AG08395 (cell line): ENCODE results near the gene SYTL2.

Experiments
- DNase-seq: peaks from one replicate; pipeline ENCODE4 v3.0.0; 2012; ENCODE audit warnings: mixed read lengths, low spot score

The SYTL2 gene

GRCh38 chr11:85758480-85759039, 52.4 kb downstream of the SYTL2 start:
- no peak for DNase-seq

GRCh38 chr11:85758026-85758425, 52.9 kb downstream of the SYTL2 start:
- DNase-seq, result no peak

DNA sequence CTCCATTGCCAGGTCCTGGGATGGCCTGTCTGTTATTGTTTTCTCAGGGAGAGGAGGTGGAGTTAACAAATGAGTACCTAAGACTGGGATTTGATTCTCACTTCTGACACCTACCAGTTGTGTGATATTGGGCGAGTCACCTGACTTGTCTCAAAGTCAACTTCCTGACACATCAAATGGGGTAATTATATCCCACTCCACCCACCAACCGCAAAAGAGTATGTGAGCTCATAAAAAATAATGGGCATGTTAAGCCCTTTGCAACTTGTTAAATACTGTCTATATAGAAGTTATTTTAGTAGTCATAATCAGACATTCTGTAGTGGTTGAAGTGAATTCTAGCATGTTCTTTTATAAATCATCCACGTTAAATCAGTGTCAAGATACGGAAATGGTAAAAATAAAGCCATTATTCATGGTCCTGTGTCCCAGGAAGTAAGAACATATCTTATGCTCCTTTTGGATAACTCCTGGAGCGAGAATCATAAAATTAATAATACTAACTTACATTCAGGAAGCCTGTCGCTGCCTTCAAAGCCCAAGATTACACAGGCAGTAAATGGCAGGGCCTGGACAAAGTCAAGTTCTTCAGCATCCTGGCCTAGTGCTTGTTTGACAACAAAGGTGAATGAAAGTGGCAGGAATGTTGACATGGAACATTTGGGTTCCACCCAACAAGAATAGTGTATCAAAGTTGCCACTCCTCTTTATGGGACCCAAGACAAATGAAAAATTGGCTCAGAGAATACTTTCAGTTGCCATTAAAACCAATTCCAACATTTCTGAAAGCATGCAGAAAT, 54.3 kb downstream of the SYTL2 start:
- DNase-seq, result no peak

- DNase-seq, result no peak
These were observed 55.2 kb downstream of the SYTL2 start for GRCh38 chr11:85755701-85756100.

DNA sequence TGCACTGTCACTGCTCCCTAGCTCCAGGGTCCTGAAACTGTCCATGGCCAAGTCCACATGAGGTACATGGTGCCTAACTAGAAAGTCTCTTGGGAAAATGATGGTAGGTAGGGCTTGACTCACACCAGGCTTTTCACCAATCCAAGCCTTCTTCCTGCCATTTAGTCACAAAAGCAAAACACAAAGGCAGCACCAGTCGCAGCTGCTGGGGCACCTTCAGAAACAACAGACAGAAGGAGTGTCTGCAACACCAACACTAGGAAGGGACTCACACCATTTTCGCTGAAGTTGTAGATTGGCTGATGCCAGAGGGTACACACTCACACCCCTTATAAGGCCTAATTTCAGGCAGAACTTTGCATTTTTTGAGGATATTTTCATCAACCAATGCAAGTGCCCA, 55.7 kb downstream of the SYTL2 start:
- DNase-seq, result no peak

DNA sequence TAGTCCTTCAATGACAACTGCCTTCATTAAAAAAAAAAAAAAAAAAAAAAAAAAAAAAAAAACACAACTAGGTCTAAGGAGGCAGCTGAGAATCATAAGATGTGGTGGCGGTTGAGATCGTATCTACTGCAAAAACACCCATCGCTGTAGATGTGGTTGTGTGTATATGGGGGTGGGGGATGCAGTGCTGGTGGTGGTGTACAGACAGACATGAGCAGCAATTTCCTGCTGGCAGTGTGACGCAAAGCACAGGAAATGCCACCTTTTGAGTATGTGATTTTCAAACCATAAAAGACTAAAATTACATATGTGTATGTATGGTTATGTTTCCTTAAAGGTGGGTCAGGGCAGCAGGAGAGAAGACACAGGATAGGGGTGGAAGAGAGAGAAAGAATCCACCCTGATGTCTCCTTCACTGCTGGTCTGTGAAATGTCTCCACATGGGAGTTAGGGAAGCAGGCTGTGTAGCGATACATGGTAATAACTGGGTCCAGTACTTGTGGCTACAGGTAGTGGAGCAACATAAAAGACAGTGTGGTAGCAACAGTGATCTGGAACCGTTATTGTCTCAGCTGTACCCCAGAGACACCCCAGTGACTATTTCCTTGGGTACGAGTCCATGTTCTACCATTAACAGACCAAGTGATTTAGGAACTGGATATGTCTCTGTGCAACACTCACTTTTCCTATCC, 57.9 kb downstream of the SYTL2 start:
- no peak for DNase-seq

DNA sequence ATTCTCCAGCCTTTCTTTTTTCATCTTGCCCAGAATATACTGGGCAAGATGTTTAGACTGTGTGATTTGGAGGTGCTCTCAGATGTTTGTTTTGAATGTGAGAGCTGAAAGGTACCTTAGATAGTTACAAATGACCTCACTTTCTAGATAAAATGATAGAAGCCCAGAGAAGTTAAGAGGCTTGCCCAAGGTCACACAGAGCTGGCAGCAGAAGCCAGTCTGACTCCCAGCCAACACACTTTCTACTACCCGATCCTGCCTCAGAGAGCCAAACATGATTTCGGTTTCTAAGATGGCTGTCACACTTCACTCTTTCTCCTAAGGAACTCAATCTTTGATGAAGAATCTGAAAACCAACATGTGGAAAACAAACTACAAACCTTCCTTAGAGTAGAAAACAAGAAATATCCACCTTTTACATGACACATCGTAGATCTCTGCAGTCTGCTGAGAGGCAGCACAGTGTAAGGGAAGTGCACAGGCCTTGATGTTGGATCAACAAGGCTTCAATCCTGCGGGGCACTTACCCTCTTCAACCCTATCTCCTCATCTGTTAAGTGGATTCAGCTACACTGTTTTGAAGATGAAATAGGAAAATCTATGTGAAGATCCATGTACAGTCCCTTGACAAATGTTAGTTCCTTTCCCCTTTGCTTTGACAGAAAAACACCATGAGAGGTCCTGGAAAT, 58.6 kb downstream of the SYTL2 start:
- no peak for DNase-seq

- peak; percentile 24 for DNase-seq
These were observed 59.2 kb downstream of the SYTL2 start for GRCh38 chr11:85751724-85752123.

DNA sequence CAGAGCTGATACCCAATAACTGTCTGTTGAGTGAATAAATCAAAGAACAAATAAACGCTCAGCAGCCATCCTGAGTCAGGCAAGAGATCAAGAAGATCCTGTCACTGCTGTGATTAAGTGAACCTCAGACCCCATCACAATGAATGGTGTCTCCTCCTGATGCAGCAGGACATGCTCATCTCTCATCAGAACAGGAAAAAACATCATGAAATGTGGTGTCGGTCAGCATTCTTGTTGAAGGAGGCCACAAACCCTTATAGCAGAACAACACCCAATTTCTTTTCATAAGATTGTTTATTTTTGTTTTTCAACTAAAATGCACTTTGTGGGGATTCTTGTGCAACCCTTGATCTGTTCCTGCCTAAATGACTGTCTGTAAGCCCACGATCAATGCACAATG, 60.3 kb downstream of the SYTL2 start:
- no peak for DNase-seq

DNA sequence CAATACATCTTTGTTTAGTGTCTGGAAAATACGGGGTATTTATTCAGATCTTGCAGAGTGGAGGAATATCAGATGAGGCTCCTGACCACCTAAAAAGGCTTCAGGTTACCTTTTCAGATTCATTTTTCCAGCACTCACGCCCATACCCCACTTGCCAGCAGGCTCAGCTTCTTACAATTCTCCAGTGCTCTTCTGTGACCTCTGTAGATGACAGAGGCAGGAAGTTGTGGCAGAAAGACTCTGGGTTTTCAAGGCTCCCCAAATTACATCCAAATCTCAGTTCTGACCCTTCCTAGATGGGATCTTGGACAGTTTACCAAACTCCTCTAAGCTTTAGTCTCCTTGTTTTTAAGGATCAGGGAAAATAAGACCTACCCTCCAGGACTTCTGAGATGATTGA, 61.1 kb downstream of the SYTL2 start:
- DNase-seq, result no peak

DNA sequence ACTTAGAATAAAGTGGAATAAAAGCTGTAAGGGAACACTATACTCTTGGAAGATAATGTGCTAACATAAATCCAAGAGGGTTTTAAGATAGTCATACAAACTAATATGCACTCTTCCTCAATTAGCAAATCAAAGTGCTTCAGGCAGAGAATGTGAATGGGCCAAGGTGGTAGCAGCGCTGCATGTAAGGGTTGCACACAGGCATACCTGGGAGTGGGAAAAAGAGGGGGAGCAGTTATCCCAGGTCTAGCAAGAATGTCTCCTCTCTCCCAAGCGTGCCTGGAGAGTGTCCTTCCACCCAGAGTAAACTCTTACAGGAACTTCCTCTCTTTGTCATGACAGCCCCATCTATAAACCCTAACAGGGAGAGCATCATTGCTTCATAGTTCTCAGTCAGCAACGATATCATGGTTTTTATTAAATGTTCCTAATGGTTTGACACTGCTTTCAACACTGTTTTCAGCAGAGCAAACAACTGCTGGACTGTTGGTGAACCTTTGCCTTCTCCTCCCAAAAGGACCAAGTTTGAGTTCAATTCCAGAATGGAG, 61.6 kb downstream of the SYTL2 start:
- no peak for DNase-seq

GRCh38 chr11:85748455-85748891, 62.5 kb downstream of the SYTL2 start:
- DNase-seq, result no peak

DNA sequence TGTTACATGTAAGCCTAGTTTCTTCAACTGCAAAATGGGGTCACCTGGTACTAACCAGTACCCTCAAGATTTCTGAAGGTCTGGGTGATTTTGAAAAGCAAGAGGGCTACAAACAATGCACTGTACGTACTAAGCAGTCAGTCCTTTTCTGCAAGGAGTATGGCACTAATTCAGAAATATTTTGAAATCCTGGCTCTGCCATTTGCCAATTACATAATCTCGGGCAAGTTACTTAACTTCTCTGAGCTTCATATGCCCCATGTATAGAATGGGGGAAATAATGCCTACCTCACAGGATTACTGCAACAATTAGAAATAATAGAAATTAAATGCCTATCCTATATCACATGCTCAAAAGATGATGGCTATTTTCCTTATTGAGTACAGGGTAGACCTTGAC, 64.3 kb downstream of the SYTL2 start:
- no peak for DNase-seq

DNA sequence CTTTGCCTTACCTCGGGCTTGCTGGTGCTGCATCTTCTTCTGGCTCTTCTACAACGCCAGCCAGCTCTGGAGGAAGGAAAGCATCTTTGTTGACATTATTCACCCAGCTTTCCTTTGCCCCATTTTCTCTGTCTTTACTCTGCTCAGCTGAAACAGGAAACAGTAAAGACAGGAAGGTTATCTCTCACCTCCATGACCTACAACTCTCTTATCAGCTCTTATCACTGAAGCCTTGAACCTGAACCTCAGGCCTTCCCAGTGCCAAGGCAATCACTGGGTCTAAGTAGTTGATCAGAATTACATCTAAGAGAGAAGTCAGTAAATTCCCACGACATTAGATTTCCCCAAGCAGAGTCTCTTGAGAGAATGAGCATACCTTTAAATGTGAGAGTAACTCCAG, 65.3 kb downstream of the SYTL2 start:
- DNase-seq, result no peak

DNA sequence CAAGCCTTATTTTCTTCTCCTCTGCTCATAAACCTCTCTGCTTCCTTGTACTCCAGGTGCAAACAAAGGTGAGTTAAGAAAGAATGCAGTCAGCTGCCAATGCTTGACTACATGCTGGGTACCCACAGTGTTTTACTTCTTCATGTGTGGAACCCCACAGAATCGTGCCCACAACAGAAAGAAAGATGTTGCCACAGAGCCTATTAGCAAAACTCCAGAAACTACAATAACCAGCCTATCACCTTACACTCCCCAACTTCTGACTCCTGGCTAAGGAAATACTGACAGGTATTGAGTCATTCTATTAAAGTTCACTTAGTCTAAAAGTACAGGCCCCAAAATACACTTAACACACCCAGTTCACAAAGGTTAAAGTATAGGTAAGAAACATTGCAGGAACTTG, 68.1 kb downstream of the SYTL2 start:
- DNase-seq, result no peak

DNA sequence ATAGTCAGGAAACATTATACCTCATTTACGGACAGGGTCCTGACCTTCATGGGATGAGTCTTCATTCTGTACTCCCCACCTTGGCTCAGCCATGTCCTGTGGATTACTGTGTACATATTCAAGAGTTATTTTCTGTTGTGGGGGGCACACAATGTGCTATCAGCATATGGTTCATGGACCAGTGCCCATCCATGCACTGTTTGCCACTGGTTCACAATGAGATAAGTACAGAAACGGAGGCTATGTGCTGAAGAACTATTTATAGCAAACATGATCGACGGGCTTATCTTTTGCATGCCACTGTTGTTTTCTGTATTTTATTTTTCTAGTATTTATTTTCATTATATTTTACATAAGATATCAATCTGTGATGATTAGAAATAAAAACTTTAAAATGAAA, 68.6 kb downstream of the SYTL2 start:
- no peak for DNase-seq

- no peak for DNase-seq
These were observed 70.2 kb downstream of the SYTL2 start for GRCh38 chr11:85740481-85741400.

DNA sequence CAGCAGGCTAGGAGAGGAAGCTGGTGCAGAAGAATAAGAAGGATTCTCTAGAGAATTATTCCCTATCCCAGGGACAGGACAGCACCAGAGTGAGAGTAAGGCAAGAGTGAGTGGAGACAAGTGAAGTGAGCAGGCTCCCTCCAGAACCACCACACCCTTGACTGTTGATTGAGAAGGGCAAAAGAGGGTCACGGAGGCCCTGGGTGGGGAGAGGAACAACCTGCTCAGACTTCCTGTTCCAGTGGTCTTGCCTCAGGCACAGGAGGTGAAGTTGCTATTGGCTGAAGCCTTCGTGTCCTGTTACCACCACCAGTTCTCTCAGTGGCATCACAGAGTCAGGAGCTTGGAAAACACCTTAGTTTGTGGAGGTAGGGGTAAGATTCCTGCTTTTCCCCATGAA, 73.2 kb downstream of the SYTL2 start:
- DNase-seq, result no peak

- DNase-seq, result no peak
These were observed 75.0 kb downstream of the SYTL2 start for GRCh38 chr11:85735876-85736460.

DNA sequence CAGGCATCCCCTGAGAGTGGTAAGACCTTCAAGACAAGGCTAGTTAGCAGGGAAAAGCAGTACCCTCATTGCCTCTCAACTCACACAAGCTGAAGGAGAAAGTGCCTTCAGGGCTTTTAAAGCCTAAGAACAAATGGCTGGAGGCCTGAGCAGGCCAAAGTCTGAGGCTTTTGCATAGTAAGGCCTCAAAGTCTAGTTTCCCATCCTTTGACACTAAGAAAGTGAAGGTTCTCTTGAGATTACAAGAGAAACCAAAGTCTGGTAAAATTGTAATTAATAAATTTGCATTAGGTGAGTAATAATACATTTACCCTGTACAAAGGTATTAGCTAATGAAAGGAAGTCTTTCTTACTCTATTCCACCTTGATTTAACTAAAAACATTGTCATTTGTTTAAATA, 78.0 kb downstream of the SYTL2 start:
- DNase-seq, result no peak

GRCh38 chr11:85726381-85726780, 84.6 kb downstream of the SYTL2 start:
- no peak for DNase-seq
